Measurements from ENCODE around the gene MCM3AP.
A peak's percentile ranks its signal among the peaks of the same experiment; 100 is the strongest.
"Not testable (repeated sequence)": the region's sequence is repeated elsewhere in the genome, so short reads cannot be mapped to it uniquely, and the experiment has no call there.

The MCM3AP gene

DNA sequence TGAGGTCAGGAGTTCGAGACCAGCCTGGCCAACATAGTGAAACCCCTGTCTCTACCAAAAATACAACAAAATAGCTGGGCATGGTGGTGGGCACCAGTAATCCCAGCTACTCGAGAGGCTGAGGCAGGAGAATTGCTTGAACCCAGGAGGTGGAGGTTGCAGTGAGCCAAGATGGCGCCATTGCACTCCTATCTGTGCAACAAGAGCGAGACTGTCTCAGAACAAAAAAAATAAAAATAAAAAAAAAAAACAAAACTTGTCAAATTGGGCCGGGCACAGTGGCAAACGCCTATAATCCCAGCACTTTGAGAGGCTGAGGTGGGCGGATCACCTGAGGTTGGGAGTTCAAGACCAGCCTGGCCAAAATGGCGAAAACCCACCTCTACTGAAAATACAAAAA is 24.8 kb upstream of the MCM3AP start:
- not testable (repeated sequence) for DNase-seq

DNA sequence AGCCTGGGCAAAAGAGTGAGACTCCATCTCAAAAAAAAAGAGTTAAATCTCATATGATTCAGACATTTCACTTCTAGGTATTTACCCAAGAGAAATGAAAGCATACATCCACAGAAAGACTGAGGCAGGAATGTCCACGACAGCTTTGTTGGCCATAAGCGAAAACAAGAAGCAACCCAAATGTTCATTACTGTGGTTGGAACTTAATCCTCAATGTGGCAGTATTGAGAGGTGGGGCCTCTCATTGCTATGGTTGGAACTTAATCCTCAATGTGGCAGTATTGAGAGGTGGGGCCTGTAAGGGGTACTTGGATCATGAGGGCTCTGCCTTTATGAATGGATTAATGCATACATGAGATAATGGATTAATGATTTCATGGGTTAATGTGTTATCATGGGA is 23.0 kb upstream of the MCM3AP start:
- no peak for DNase-seq

DNA sequence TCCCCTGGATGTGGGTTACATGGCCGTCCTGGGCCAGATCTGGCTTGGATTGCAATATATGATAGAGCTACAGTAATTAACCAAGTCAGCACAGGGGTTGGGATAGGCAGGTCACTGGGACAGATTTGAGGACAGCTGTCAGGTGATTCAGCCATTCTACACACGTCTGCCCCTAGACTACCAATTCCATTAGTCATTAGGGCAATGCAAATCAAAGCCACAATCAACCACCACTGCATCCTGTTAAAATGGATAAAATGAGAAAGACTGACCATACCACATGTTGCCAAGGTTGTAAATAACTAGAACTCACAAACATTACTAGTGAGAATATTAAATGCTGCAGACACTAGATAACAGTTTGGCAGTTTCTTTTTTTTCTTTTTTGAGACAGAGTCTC is 22.2 kb upstream of the MCM3AP start:
- no peak for DNase-seq

DNA sequence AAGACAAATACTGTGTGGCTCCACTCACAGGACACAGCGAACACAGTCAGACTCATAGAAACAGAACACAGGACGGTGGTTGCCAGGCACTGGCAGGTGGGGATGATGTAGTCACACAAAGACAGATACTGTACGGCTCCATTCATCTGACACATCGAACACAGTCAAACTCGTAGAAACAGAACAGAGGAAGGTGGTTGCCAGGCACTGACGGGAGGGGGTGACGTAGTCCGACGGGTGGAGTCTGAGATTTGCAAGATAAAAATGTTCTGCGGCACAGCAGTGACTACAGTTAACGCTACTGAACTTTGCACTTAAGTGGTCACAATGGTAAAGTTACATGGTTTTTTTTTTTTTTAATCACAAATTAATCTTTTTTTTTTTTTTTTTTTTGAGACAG is 19.5 kb upstream of the MCM3AP start:
- DNase-seq: no peak

DNA sequence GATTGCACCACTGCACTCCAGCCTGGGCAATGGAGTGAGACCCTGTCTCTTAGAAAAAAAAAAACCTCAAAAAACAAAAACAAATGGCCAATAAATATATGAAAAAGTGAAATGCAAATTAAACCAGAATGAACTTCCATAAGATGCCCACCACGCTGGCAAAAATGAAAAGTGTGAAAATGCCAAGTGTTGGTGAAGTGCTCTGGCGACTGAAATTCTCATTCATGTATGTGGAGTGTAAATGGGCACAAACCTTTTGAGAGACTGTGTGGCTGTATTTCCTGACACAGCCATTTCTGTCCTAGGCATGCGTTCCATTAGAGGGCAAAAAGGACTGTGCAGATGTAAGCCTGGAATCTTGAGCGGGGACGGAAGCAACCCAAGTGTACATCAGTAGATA is 19.0 kb upstream of the MCM3AP start:
- DNase-seq: no peak

DNA sequence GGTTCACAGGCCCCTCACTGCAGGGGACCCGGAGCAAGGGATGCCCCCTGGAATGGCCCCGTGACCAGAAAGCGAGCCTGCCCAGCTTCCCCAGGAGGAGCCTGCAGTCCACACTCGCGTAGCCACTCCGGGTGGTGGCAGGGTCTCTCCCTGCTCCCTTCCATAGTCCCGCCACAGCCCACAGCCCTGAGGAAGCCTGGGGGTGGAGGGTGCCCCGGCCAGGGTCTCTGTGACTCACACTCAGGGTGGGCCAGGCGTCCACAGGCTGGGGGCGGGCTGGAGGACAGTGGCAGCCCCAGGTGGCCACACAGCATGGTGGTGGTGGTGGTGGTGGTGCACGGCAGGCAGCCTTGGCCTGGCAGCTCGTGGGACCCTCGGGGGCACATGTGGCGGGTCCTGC is 16.3 kb upstream of the MCM3AP start:
- DNase-seq: no peak

DNA sequence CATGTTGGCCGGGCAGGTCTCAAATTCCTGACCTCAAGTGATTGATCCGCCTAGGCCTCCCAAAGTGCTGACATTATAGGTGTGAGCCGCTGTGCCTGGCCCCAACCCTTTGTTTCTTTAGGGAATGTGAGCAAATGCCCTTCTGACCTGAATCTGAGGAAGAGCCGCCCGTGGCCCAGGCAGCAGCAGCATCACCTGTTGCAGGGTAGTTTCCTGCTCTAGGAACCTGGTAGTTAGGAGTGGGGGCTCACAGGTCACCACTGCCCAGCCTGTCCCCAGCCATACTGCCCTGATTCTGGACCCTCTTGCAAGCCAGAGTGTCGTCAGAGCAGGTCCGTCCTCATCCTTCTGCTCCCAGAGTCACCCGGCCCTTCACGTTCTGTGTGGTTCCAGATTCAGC is 13.8 kb upstream of the MCM3AP start:
- no peak for DNase-seq

DNA sequence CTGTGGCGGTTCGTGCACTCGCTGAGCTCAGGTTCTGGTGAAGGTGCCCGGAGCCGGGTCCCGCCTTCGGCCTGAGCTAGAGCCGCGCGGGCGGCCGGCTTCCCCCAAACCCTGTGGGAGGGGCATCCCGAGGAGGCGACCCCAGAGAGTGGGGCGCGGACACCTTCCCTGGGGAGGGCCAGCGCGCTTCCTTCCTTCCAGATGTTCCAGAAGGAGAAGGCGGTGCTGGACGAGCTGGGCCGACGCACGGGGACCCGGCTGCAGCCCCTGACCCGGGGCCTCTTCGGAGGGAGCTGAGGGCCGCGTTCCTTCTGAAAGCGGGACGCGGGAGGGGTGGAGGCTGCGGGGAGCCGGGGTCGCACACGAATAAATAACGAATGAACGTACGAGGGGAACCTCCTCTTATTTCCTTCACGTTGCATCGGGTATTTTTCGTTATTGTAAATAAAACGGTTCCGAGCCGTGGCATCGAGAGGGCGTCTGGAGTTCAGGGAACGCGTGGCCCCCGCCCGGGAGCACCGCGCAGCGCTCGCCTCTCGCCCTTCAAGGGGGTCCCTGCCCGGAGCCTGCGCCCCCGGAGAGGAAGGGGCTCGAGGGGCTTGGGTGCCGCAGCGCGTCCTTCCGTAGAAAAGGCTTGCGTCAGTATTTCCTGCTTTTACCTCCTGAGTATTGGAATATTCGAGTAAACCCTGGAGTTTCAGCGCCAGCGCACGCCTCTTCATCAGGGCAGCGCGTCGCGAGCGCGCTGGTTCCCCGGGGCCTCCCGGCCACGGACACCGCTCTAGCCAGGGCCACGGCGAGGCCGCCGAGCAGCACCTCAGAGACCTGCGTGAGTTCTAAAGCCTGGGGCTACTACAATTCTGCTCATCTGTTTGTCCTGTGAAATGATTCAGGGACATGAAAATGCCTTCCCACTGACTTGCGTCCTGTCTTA is 12.2 kb upstream of the MCM3AP start:
- peak; percentile 23 for DNase-seq

DNA sequence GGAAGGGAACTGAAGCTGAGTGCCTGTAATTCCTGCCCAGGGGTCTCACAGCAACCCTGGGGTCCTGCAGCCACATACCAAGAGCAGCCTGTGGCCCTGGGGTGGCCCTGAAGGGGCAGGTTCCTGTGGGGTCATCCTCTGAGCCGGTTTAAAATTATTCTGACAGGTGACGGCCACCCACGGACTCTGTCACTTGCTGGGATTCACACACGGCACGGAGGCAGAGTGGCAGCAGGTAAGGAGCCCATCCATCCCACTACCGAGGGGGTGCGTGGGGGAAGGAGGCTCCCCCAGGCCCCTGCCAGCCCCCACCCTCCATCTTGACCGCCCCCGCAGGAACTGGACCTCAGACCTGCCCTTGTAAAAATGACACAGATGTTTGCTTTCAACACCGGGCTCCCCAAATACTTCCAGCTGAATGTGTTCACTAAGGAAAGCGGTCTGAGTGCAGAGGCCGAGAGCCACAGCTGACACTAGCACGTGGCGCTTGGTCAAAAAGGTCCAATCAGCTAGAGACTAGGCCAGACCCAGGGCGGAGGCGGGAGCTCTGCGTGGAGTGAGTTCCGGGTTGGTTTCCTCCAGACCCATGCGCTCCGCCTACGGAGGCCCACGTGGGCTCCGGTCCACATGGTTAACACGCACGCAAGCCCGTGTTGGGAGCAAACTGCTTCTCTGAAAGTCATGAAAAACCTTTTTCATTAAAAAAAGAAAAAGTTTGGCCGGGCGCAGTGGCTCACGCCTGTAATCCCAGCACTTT is 10.8 kb upstream of the MCM3AP start:
- peak; percentile 73 for DNase-seq

DNA sequence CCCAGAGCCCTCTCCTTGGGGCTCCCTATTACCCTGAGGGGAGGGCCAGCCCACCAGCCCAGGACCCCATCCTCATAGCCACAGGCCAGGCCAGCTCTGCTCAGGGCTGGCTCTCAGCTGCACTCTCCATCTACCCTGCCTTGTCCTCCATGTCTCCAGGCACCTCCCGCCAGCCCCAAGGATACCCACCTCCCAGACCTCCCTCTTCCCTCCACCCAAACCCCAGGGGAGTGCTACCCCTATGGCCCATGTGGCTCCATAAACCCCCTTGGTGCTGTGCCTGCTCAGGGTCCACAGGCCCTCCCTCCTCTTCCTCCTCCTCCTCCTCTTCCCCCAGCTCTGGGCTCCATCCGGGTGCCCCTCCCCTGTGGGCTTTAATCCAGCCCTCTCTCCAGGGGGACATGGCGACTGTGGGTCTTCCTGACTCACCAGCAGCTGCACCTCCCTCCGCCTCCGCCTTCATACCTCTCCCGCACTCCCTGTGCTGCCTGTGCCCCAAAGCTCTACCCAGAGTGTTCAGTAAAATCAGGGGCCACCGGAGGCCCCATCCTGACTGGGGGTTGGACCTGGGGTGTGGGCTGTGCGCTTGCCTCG is 9.9 kb upstream of the MCM3AP start:
- no peak for DNase-seq

DNA sequence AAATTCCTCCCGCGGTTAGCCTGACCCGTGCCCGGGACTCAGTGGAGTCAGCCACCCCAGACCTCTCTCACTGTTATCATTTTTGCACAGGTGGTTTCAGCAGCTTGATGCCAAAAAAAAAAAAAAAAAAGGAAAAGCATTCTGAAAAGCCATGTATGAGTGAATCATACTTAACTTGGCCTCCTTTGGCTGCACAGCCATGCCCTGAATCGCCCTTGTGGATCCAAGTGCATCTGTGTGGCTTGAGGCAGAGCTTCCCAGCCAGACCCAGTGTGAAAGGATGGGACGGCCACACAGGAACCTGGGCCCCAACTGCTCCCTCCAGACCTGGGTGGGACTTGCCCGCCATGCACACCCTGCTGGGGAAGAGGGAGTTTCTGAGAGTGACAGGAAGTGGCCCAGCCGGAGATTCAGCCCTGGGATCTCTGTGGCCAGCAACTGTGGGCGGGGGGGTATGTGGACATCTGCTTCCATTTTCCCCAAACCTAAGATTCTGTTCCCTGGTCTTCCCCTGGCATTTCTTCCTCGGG is 9.3 kb upstream of the MCM3AP start:
- no peak for DNase-seq

DNA sequence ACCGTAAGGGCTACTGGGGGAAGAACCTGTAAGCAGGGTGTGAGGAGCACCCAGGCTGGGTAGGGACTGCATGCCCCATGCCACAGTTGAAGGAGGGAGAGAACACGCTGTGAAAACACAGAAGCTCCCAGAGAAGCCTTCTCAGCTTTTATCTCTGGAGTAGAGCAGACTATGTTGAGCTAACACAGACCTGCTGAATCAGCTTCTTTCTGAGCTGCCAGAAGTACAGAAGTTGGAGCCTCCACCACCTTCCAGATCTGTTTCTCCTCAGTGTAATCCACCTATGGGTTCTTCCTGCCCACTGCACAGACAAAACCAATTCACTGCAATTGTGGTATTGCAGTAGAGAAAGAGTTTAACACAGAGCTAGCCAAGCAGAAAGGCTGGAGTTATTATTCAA is 6.2 kb upstream of the MCM3AP start:
- DNase-seq: no peak

DNA sequence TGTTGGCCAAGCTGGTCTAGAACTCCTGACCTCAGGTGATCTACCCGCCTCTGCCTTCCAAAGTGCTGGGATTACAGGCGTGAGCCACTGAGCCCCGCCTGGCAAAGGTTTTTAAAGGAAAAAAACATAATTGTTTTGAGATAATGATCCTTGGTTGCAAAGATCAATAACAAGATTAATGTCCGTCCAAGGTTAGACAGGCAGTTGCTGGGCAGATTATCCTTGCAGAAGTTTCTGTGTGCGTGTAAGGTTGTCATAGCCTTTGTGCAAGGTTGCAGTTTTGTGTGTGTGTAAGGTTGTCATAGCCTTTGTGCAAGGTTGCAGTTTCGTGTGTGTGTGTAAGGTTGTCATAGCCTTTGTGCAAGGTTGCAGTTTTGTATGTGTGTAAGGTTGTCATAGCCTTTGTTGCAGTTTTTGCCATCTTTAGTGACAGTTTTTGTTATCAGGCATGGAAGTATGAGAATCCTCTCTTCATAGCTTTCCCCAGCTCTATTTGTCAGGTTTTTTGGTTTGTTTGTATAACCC is 4.3 kb upstream of the MCM3AP start:
- DNase-seq: no peak

DNA sequence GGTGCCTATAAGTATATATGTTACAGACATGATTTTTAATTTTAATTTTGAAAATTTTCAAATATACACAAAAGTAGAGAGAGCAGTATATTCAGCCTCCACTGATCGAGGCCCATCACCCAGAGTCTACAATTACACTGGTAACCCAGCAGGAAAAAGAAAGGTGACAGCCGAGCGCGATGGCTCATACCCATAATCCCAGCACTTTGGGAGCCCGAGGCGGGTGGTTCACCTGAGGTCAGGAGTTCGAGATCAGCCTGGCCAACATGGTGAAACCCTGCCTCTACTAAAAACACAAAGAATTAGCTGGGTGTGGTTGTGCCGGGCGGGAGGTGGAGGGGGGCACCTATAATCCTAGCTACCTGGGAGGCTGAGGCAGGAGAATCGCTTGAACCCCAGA is 2.1 kb upstream of the MCM3AP start:
- DNase-seq: no peak

DNA sequence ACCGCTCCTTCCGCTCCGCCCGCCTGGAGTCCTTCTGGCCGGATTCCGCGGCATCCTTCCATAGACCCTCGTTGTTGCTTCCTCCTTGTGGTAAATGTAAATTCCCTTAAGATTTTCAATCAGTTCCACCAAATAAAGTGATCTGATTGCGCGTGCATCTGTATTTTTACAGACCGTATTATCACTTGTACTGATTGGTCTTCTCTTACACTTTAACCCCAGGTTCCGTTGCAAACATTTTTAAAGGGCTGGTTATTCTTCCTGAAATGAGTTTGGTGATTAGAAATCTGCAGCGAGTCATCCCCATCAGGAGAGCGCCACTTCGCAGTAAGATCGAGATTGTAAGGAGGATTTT is 1.2 kb upstream of the MCM3AP start:
- no peak for DNase-seq

DNA sequence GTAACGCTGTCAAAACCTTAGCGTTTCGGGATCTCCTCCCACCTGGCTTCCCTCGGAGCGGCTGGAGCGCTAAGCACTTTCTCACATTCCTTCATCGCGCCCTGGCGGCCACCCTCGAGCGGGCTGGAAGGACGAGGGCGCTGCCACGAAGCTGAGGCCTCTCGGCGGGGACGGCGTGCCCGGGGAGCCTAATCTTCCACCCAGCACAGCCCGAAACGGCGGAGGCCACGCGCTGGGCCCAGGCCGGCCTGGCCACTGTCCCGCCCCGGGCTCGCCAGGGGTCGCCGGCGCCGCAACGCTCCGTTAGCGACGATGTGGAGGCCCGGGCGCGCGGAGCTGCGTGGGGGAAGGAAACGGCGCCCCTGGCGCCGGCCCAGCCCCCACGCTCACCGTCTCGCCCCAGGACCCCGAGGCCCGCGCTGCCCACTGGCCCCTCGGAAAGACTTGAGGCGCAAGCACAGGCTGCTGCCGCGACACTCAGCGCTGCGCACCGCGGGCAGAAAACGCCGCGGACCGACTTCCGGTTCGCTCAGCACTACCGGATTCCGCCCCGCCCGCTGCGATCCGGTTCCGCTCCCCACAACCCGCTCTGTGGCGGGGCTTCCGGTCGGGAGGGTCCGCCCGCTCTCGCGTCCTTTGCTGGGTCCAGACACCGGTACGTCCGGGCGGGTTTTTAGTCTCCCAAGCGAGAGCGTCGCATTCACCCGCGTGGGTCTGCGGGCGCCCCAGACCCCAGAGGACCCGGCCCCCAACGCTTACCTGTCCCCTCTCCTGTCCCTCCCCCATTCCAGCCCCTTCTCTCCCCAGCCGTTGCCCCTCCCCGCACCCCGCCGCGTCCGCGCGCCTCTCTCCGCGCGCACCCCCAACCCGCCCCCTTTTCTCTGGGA is 593 bp upstream of the MCM3AP start, which contains the start of gene YBEY:
Gene YBEY, plus strand, starts transcription at position 582 of the 887 bp plus-strand sequence. CDS start 572 bp downstream, outside the sequence.
- peak; percentile 92 for DNase-seq

DNA sequence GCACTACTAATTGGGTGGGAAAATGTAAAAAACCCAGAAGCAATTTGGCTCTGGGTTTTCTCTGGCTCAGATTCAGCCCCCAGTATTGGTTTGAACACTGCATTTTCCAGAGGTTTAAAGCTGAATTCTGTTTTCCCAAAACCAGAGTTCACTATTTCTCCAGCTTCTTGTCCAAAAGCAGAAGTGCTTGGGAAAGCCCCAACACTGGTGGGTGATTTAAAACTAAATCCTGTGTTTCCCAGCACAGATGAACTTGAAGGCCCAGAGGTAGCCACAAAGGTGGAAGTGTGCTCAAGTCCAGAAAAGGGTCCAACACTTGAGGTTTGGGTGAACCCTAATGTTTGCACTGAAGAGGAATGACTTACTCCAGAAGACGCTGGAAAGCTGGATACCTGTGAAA is 678 bp downstream of the MCM3AP start:
- DNase-seq: no peak

DNA sequence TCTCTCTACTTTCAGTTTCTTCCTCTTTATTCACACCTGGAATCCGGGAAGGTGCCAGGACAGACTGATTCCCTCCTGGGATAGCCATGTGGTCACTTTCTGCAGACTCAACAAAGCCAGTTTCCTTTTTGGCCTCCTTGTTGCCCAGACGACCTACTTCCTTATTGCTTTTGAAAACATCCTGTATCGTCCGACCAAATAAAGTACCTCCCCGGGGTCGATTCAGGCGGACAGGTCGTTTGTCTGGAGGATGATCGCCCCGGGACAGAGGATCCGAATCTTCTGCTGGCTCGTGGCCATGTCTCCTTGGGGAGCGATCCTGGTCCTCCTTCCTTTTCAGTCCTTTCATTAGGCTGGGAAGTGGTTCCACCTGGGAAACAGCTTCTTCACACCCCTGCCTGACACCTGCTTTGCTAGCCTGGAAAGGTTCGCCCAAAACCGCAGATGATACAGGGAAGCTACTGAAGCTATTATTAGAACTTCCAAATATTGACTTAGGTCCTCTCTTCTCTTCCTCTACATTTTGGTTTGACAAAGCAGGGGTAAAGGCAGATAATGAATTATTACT is 1.2 kb downstream of the MCM3AP start:
- no peak for DNase-seq

DNA sequence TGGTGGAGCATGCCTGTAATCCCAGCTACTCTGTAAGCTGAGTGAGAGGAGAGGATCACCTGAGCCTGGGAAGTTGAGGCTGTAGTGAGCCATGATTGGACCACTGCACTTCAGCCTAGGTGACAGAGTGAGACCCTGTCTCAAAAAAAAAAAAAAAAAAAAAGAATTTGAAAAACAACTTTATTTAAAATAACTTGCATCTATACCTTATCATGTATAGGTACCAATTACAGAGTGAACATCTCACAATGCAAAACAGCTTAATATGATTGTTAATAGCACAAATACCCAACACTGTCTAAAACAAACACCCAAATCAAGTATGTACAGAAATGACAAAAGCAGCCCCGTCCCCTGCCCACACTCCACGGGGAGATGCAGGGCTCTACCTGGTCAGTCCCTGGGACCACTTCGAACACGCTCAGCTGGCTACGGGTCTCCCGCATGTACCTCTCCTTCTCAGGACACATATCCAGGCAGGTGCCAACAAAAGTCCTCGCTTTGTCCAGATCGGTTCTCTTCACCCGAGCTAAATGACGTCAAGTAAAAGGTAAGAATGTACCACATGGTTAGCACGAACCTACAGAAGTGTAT is 10.5 kb downstream of the MCM3AP start:
- DNase-seq: no peak

DNA sequence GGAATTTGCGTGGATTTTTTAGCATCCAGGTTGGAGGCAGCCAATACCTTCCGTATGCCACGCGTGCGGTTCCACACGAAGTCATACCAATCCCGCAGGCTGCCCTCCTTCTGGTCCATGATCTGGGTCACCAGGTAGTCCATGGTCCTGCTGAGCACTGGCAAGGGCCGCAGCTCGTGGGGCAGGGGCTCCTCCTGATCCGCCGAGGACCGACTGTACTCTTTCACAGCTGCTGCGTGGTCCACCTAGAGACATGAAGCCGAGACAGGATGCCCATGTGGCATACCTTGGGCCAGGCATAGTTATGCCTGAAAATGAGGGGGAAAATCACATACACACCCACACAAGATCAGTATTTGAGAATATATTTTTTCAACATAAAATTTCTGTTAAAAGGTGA is 12.1 kb downstream of the MCM3AP start:
- DNase-seq: no peak

DNA sequence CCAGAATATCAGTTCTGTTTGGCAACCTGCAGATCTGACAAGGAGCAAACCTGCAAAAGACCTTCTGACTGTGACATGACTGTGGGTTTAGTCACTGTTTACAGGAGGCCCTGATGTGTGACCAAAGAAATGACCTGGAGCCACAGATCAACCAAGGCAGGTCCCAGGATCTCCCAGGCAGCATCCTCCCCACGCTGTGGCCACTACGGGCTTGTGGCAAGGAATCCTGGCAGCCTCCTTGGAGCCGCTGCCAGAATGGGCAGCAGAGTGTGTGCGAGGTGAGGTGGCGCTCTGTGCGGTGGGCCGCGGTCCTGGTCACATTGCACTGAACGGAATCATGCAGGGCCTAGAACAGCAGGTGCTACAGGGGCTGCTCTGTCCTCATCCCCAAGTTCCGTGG is 15.9 kb downstream of the MCM3AP start:
- no peak for DNase-seq

All from activated CD4-positive, alpha-beta T cell treated with anti-CD3 and anti-CD28 coated beads for 48 hours (primary cell).